Measurements from ENCODE around the gene HLA-DMA. TPM values are rescaled to one million over a fixed set of nuclear protein-coding genes. Genes with fewer than 3 reads are reported as not detected.

Gene HLA-DMA
- total and polyA plus RNA-seq, 2 of the 13 experiments (the other 11 are each of a cell fraction or from before 2014, with no cell fraction given) = 0.70 to 0.71 TPM

- TF ChIP-seq ZNF687 (CRISPR knock-in tag; IDR thresholded peaks at IDR 0.05) = no peak
- TF ChIP-seq NR0B2 (CRISPR knock-in tag; IDR thresholded peaks at IDR 0.05) = no peak
- TF ChIP-seq CC2D1A (CRISPR knock-in tag; IDR thresholded peaks at IDR 0.05) = no peak
- peak; percentile 11; the same call in 1 of the 2 replicates for TF ChIP-seq ZNF333 (CRISPR knock-in tag; IDR thresholded peaks at IDR 0.05; ENCODE audit: borderline replicate concordance)
- TF ChIP-seq ZNF460 (CRISPR knock-in tag; IDR thresholded peaks at IDR 0.05; ENCODE audit: borderline replicate concordance) = no peak
- no peak for TF ChIP-seq ZMAT3 (CRISPR knock-in tag; conservative IDR thresholded peaks at IDR 0.05)
- no peak for TF ChIP-seq ZNF383 (CRISPR knock-in tag; IDR thresholded peaks at IDR 0.05; ENCODE audit: borderline replicate concordance)
- no peak for TF ChIP-seq ZNF513 (CRISPR knock-in tag; conservative IDR thresholded peaks at IDR 0.05)
- TF ChIP-seq ZBTB46 (CRISPR knock-in tag; IDR thresholded peaks at IDR 0.05; ENCODE audit: borderline replicate concordance) = no peak
- TF ChIP-seq GATA4 (IDR thresholded peaks at IDR 0.05; ENCODE audit: borderline replicate concordance, low read depth) = no peak
- no peak for TF ChIP-seq SRSF9 (IDR thresholded peaks at IDR 0.05; ENCODE audit: borderline replicate concordance, insufficient read depth, low read depth, low read length, poor library complexity, severe bottlenecking)
- no peak for TF ChIP-seq ZNF296 (CRISPR knock-in tag; conservative IDR thresholded peaks at IDR 0.05)
- no peak for TF ChIP-seq MTF1 (CRISPR knock-in tag; IDR thresholded peaks at IDR 0.05)
- 0 out of 2 replicates have a peak, but pooled peaks have one; percentile 15 for TF ChIP-seq ZNF549 (CRISPR knock-in tag; IDR thresholded peaks at IDR 0.05)
- TF ChIP-seq THYN1 (CRISPR knock-in tag; IDR thresholded peaks at IDR 0.05; ENCODE audit: borderline replicate concordance, low read depth) = no peak
- TF ChIP-seq ZKSCAN5 (CRISPR knock-in tag; IDR thresholded peaks at IDR 0.05) = no peak
- no peak for TF ChIP-seq CCAR2 (optimal IDR thresholded peaks at IDR 0.05; ENCODE audit: low read depth, low read length)
- TF ChIP-seq TCF12 (IDR thresholded peaks at IDR 0.05) = no peak
- TF ChIP-seq TCF12 (CRISPR knock-in tag; IDR thresholded peaks at IDR 0.05) = no peak
- TF ChIP-seq MXI1 (IDR thresholded peaks at IDR 0.05; ENCODE audit: borderline replicate concordance, low read depth, low read length) = peak; percentile 34; the same call in 1 of the 3 replicates
These were observed 14.5 kb upstream of the HLA-DMA start (continued) for GRCh38 chr6:32967151-32968091.
